Lower leg skin (tissue), 4 donors: Measurements from ENCODE around the gene SLTM. TPM values are rescaled to one million over a fixed set of nuclear protein-coding genes. Genes with fewer than 3 reads are reported as not detected.
"Not testable (repeated sequence)": the region's sequence is repeated elsewhere in the genome, so short reads cannot be mapped to it uniquely, and the experiment has no call there.

ENCODE experiments used
- DNase-seq, 2 donors: peaks; one replicate each; pipeline ENCODE4 v3.0.0-alpha.2; 2019; ENCODE audit warnings: low spot score in 2 of 2
- H3K4me3 ChIP-seq: fragments of 200-600 bp; sonication (generic); 2 replicates; pipeline ENCODE4 v1.5.1; 2017; ENCODE audit warnings: mild to moderate bottlenecking, low read depth; ENCODE audit not compliant: poor library complexity, severe bottlenecking
- POLR2A ChIP-seq, 2 donors: fragments of 450-650 bp; IDR thresholded peaks; one replicate each; pipeline ENCODE4 v1.6.1; 2016 to 2017; ENCODE audit warnings: antibody characterized with exemption in 2 of 2, mild to moderate bottlenecking in 1 of 2, moderate library complexity in 1 of 2
- WGBS, 2 donors: methylation state at CpG; one replicate each; pipeline ENCODE4 v1.1.5; 2018; 5-methylcytosine and 5-hydroxymethylcytosine counted together
- intact Hi-C: fragments of 100-400 bp; cut with DNase I; formaldehyde crosslinking; loops from one replicate; pipeline ENCODE4 v1.15.0; 2023; ENCODE audit warnings: low total_unique reads
- total RNA-seq, 4 donors: library from RNA; depleted of rRNA; stranded (reverse); fragments of >200 nt; gene quantifications; one replicate each; pipeline ENCODE4 v1.1.0, GENCODE V29; 2016
- TF ChIP-seq, protein P1 (sequence below), 3 donors: fragments of 450-650 bp; IDR thresholded peaks; one replicate each; pipeline ENCODE4 v1.5.1; 2016; ENCODE audit warnings: antibody characterized with exemption in 3 of 3, mild to moderate bottlenecking in 3 of 3, moderate library complexity in 2 of 3

The SLTM gene
- total RNA-seq, 4 donors from 2014 or later = 85.3 to 125 (median 93.3) TPM

DNA sequence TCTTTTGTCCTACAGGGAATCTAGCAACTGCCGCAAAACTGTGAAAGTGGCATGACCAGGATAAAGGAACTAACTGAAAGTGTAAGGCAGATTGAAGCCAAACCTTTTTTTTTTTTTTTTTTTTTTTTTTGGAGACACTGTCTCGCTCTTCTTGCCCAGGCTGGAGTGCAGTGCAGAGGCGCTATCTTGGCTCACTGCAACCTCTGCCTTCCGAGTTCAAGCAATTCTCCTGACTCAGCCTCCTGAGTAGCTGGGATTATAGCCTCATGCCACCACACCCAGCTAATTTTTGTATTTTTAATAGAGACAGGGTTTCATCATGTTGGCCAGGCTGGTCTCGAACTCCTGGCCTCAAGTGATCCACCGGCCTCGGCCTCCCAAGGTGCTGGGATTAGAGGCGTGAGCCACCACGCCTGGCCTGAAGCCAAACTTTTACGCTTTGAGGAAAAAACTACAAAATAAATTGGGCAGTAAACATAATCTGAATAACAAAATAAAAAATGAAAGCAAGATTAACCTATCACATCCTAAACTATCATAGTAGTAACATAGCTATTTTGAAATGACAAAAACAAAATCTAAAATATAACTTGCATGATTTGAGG is 9.7 kb downstream of the SLTM start:
- no peak overlapping the region for H3K4me3 ChIP-seq
- DNase-seq = no peak
- intact Hi-C loops = no loop called here
- 46 to 51% methylated on average over 10 of the region's 10 CpGs for WGBS, 2 donors
- TF ChIP-seq POLR2A (IDR thresholded peaks at IDR 0.05) = no peak
- TF ChIP-seq, protein P1, sequence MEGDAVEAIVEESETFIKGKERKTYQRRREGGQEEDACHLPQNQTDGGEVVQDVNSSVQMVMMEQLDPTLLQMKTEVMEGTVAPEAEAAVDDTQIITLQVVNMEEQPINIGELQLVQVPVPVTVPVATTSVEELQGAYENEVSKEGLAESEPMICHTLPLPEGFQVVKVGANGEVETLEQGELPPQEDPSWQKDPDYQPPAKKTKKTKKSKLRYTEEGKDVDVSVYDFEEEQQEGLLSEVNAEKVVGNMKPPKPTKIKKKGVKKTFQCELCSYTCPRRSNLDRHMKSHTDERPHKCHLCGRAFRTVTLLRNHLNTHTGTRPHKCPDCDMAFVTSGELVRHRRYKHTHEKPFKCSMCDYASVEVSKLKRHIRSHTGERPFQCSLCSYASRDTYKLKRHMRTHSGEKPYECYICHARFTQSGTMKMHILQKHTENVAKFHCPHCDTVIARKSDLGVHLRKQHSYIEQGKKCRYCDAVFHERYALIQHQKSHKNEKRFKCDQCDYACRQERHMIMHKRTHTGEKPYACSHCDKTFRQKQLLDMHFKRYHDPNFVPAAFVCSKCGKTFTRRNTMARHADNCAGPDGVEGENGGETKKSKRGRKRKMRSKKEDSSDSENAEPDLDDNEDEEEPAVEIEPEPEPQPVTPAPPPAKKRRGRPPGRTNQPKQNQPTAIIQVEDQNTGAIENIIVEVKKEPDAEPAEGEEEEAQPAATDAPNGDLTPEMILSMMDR (IDR thresholded peaks at IDR 0.05) = no peak

GRCh38 chr15:58923284-58923683 is 10.2 kb downstream of the SLTM start:
- intact Hi-C loops = no loop called here
- TF ChIP-seq, protein P1 (IDR thresholded peaks at IDR 0.05) = no peak
- no peak for TF ChIP-seq POLR2A (IDR thresholded peaks at IDR 0.05)
- H3K4me3 ChIP-seq = no peak overlapping the region
- DNase-seq = no peak
- 77 to 79% methylated on average over 4 of the region's 4 CpGs for WGBS, 2 donors

GRCh38 chr15:58921267-58921790 is 12.2 kb downstream of the SLTM start:
- 71% methylated on average over 4 of the region's 4 CpGs for WGBS, 2 donors
- no peak for DNase-seq
- intact Hi-C loops = no loop called here
- no peak overlapping the region for H3K4me3 ChIP-seq
- TF ChIP-seq, protein P1 (IDR thresholded peaks at IDR 0.05) = no peak
- no peak for TF ChIP-seq POLR2A (IDR thresholded peaks at IDR 0.05)

- WGBS, 2 donors = 94 to 97% methylated on average over 7 of the region's 7 CpGs
- DNase-seq, intact Hi-C loops, H3K4me3 ChIP-seq: not testable (repeated sequence)
Observed at GRCh38 chr15:58920447-58920846, 13.0 kb downstream of the SLTM start.

DNA sequence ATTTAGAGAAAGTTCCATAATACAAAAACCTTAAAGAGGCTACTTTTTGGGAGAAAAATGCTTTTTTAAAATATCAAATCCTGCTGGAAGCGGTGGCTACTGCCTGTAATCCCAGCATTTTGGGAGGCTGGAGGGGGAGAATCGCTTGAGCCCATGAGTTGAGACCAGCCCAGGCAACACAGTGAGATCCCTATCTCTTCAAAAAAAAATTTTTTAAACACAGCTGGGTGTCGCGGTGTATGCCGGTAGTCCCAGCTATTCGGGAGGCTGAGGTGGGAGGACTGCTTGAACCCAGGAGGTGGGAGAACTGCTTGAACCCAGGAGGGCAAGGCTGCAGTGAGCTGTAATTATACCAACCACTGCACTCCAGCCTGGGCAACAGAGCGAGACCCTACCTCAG is 14.2 kb downstream of the SLTM start:
- WGBS, 2 donors = 76 to 88% methylated on average over 7 of the region's 7 CpGs
- TF ChIP-seq POLR2A (IDR thresholded peaks at IDR 0.05) = no peak
- TF ChIP-seq, protein P1 (IDR thresholded peaks at IDR 0.05) = no peak
- intact Hi-C loops = no loop called here
- H3K4me3 ChIP-seq = no peak overlapping the region
- no peak for DNase-seq

DNA sequence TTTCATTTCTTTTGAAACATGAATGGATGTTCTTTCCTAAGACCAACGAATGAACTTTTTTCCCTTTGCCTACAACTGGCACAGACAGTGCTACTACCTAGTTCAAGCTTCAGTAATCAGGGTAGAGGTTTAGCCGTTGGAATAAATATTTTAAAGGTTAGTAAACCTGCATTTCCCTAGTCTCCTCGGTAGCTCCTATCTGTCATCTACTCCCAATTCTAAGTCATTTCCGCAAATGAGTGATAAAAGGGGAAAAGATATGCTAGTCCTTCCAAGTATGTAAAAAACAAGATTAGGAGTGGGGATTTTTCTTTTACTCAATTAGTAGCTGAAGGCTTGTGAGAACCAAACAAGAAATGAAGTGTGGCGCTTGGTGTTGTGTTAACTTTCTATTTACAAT is 15.2 kb downstream of the SLTM start:
- intact Hi-C loops = no loop called here

GRCh38 chr15:58917613-58918129 is 15.8 kb downstream of the SLTM start:
- intact Hi-C loops, DNase-seq, H3K4me3 ChIP-seq: not testable (repeated sequence)
- WGBS, 2 donors = 80 to 89% methylated on average over 10 of the region's 10 CpGs

More for the DNA sequence above, 15.2 kb downstream of the SLTM start:
- H3K4me3 ChIP-seq = no peak overlapping the region
- WGBS, 2 donors = 59 to 60% methylated on average over 5 of the region's 5 CpGs
- TF ChIP-seq, protein P1 (IDR thresholded peaks at IDR 0.05) = no peak
- TF ChIP-seq POLR2A (IDR thresholded peaks at IDR 0.05) = no peak
- no peak for DNase-seq
